ENCODE results near the gene BTG4. TPM values are rescaled to one million over a fixed set of nuclear protein-coding genes. Genes with fewer than 3 reads are reported as not detected.

The BTG4 gene
- total RNA-seq, 1 donor, result 0.36 TPM

DNA sequence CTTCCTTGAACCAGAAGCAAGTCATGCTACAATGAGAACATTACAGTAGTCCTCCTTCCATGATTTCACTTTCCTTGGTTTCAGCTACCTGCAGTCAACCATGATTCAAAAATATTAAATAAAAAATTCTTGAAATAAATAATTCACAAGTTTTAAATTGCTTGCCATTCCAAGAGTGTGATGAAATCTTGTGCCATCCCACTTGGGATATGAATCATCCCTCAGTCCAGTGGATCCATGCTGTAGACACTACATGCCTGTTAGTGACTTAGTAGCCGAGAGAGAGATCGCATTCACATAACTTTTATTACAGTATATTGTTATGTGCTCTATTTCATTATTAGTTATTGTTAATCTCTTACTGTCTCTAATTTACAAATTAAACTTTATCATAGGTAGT is 8.4 kb upstream of the BTG4 start:
- no peak overlapping the region for H3K4me3 ChIP-seq (ENCODE audit: low read depth, low read length)
- DNase-seq (ENCODE audit: low read depth), result peak; percentile 61
- TF ChIP-seq, protein P1, sequence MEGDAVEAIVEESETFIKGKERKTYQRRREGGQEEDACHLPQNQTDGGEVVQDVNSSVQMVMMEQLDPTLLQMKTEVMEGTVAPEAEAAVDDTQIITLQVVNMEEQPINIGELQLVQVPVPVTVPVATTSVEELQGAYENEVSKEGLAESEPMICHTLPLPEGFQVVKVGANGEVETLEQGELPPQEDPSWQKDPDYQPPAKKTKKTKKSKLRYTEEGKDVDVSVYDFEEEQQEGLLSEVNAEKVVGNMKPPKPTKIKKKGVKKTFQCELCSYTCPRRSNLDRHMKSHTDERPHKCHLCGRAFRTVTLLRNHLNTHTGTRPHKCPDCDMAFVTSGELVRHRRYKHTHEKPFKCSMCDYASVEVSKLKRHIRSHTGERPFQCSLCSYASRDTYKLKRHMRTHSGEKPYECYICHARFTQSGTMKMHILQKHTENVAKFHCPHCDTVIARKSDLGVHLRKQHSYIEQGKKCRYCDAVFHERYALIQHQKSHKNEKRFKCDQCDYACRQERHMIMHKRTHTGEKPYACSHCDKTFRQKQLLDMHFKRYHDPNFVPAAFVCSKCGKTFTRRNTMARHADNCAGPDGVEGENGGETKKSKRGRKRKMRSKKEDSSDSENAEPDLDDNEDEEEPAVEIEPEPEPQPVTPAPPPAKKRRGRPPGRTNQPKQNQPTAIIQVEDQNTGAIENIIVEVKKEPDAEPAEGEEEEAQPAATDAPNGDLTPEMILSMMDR (IDR thresholded peaks at IDR 0.05; ENCODE audit: insufficient read depth, low read length), result no peak

DNA sequence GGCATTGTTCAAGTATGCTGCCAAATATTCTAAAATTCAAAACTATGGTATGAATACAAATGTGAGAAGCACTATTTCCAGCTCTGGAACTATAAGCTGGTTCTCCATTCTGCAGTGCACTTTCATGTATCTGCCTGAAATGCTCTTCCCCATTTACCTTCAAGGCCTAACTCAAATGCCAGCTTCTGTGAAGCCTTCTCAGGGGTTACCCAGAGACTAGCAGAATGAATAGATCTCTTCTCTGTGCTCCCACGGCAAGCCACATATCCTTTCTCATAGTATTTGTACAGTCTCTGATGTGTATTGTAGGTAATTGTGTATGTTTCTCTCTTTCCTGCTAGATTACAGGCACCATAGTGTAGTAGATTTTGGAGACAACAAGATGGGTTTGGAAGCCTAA is 6.5 kb upstream of the BTG4 start:
- DNase-seq (ENCODE audit: low read depth), result no peak
- TF ChIP-seq, protein P1 (IDR thresholded peaks at IDR 0.05; ENCODE audit: insufficient read depth, low read length), result no peak

DNA sequence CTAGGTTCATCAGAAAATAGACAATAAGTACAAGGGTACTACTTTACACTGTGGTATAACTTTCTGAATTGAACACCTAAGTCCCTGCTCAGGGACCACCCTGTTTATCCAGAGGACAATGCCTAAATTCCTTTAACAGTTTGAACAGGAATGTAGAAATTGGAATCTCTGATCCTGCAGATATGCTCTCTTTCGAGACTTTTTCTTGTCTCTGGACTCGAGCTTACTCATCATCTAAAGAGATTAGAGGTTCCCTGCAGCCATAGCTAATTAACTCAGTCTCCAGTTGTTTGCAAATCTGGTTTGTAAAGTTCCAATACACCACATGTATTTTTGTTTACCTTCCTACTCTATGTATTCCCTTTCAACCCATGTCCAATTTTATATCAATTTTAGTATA is 3.4 kb upstream of the BTG4 start:
- no peak for DNase-seq (ENCODE audit: low read depth)
- no peak overlapping the region for H3K4me3 ChIP-seq (ENCODE audit: low read depth, low read length)
- TF ChIP-seq, protein P1 (IDR thresholded peaks at IDR 0.05; ENCODE audit: insufficient read depth, low read length), result no peak

More for the DNA sequence above, 6.5 kb upstream of the BTG4 start:
- no peak overlapping the region for H3K4me3 ChIP-seq (ENCODE audit: low read depth, low read length)

DNA sequence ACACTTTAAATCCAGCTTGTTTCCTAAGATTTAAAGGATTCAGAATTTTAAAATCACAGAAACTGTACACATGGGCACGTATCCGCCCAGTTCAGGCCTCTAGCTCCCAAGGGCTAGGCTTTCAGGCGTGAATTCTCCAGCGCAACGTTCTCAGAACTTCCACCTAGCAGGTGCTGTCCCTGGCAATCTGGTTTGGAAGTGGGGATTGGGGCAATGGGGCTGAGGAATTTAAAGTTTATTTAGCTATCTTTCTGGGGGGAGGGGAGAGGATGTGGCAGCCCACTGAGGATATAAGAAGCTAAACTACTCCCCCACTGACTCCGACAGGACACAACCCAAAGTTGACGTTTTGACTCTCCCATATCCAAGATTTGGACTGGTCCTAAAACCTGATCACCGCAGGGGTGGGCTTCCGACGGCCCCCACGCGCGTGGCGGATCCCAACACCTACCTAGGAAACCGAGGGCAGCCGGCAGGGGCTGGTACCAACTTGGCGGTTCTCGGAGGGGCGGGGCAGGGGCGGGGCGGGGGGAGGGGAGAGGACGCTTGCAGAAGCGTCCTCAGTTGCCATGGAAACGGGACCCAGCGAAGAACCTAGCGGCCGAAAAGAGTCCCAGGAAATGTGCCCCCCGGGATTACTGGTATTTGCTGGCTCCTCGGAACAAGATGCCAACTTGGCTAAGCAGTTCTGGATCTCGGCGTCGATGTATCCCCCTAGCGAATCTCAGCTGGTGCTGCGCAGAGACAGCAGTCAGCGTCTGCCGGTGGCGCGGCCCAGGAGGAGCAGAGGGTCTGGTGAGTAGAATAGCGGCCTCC is 2.2 kb upstream of the BTG4 start, which contains the start of gene HOATZ:
TSS of gene HOATZ (plus strand) at position 563 of the 816 bp plus-strand sequence. CDS start at position 570, 7 bp downstream.
- TF ChIP-seq, protein P1 (IDR thresholded peaks at IDR 0.05; ENCODE audit: insufficient read depth, low read length), result no peak
- no peak within 1 kb of the TSS for H3K4me3 ChIP-seq (ENCODE audit: low read depth, low read length)
- DNase-seq (ENCODE audit: low read depth), result no peak

DNA sequence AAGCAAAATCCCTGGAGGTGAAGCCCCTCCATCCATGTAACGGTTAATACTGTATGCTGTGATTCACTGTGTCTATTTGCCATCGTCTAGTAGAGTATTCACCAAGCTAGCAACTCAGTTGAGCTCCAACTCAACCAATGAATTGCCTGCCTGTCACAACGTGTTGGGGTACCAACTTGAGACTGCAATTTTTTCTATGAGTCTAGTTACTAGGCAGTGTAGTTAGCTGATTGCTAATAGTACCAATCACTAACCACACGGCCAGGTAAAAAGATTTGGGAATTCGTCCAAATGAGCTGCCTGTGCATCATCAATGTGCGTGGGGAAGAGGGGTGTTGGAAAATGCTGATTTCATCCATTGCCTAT is 1.0 kb upstream of the BTG4 start:
- no peak overlapping the region for H3K4me3 ChIP-seq (ENCODE audit: low read depth, low read length)
- DNase-seq (ENCODE audit: low read depth), result no peak

DNA sequence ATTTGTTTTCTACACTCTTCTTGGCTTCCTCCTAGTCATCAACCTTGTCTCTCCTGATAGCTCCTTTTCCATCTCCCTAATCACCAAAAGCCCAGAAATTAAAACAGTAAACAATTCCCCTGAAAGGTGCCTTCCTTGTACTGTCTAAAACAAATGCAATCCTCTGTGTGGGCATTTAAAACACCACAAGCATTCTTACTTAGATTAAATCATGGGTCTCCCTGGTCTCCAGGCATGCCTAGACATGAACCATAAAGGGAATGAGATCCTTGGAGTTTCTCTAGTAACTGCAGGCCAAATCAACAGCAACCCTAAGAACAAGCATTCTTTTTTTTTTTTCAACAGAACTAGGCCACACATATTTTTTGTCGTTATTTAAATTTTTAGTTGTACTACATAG is 1.9 kb downstream of the BTG4 start:
- peak; percentile 32 for DNase-seq (ENCODE audit: low read depth)
- H3K4me3 ChIP-seq (ENCODE audit: low read depth, low read length), result no peak overlapping the region
- TF ChIP-seq, protein P1 (IDR thresholded peaks at IDR 0.05; ENCODE audit: insufficient read depth, low read length), result no peak

More for the DNA sequence above, 1.0 kb upstream of the BTG4 start:
- TF ChIP-seq, protein P1 (IDR thresholded peaks at IDR 0.05; ENCODE audit: insufficient read depth, low read length), result no peak
